ENCODE results near the gene MT1E. TPM values are rescaled to one million over a fixed set of nuclear protein-coding genes. Genes with fewer than 3 reads are reported as not detected.
"Not testable (repeated sequence)": the region's sequence is repeated elsewhere in the genome, so short reads cannot be mapped to it uniquely, and the experiment has no call there.

Gene MT1E
- total RNA-seq, 1 donor from 2014 or later, result not detected

GRCh38 chr16:56662357-56663354 lies 37.1 kb downstream of the MT1E start:
- Mint-ChIP-seq H3K9me3 (ENCODE audit: unreplicated experiment) (no peaks in the 10 kb centered on the region), H3K4me1 (ENCODE audit: unreplicated experiment) (peaks cover 7% of the 10 kb centered on the region), H3K27ac (ENCODE audit: unreplicated experiment) (no peak overlapping the region), H3K27me3 (ENCODE audit: unreplicated experiment) (peaks cover 18% of the 10 kb centered on the region), H3K36me3 (ENCODE audit: low read depth, unreplicated experiment) (no peaks in the 10 kb centered on the region), H3K4me3 (ENCODE audit: unreplicated experiment) (peak overlapping the region; percentile 31)
- DNase-seq (ENCODE audit: low spot score), result no peak
- TF ChIP-seq CTCF (IDR thresholded peaks at IDR 0.05; ENCODE audit: unreplicated experiment), result no peak

GRCh38 chr16:56664506-56664905 lies 38.9 kb downstream of the MT1E start:
- peaks cover 13% of the 10 kb centered on the region for H3K4me1 Mint-ChIP-seq (ENCODE audit: unreplicated experiment)
- no peak overlapping the region for H3K27ac Mint-ChIP-seq (ENCODE audit: unreplicated experiment)
- H3K4me3 Mint-ChIP-seq (ENCODE audit: unreplicated experiment), result no peak overlapping the region
- H3K9me3 Mint-ChIP-seq (ENCODE audit: unreplicated experiment), result no peaks in the 10 kb centered on the region
- no peak for DNase-seq (ENCODE audit: low spot score)
- peaks cover 7% of the 10 kb centered on the region for H3K36me3 Mint-ChIP-seq (ENCODE audit: low read depth, unreplicated experiment)
- TF ChIP-seq CTCF (IDR thresholded peaks at IDR 0.05; ENCODE audit: unreplicated experiment), result no peak
- peaks cover 31% of the 10 kb centered on the region for H3K27me3 Mint-ChIP-seq (ENCODE audit: unreplicated experiment)

- not testable (repeated sequence) for H3K9me3 Mint-ChIP-seq (ENCODE audit: unreplicated experiment); H3K27ac Mint-ChIP-seq (ENCODE audit: unreplicated experiment); DNase-seq (ENCODE audit: low spot score); H3K4me3 Mint-ChIP-seq (ENCODE audit: unreplicated experiment); H3K36me3 Mint-ChIP-seq (ENCODE audit: low read depth, unreplicated experiment)
- H3K4me1 Mint-ChIP-seq (ENCODE audit: unreplicated experiment), result peaks cover 13% of the 10 kb centered on the region
- peaks cover 36% of the 10 kb centered on the region for H3K27me3 Mint-ChIP-seq (ENCODE audit: unreplicated experiment)
These were observed 40.0 kb downstream of the MT1E start for GRCh38 chr16:56665286-56666261.

- peaks cover 39% of the 10 kb centered on the region for H3K27me3 Mint-ChIP-seq (ENCODE audit: unreplicated experiment)
- no peaks in the 10 kb centered on the region for H3K9me3 Mint-ChIP-seq (ENCODE audit: unreplicated experiment)
- TF ChIP-seq CTCF (IDR thresholded peaks at IDR 0.05; ENCODE audit: unreplicated experiment), result no peak
- no peak for DNase-seq (ENCODE audit: low spot score)
- no peak within 1 kb of the TSS for H3K4me3 Mint-ChIP-seq (ENCODE audit: unreplicated experiment)
- H3K36me3 Mint-ChIP-seq (ENCODE audit: low read depth, unreplicated experiment), result peaks cover 7% of the 10 kb centered on the region
- peaks cover 10% of the 10 kb centered on the region for H3K4me1 Mint-ChIP-seq (ENCODE audit: unreplicated experiment)
- H3K27ac Mint-ChIP-seq (ENCODE audit: unreplicated experiment), result no peak within 1 kb of the TSS
These were observed 42.3 kb downstream of the MT1E start, which contains the start of gene MT1G for GRCh38 chr16:56667581-56668571. MT1G (minus strand) TSS chr16:56668065; CDS start chr16:56667993, 72 bp downstream.

Data from endothelial cell (in vitro differentiated cells).